ENCODE results near the gene SNRPA1.

Gene SNRPA1

DNA sequence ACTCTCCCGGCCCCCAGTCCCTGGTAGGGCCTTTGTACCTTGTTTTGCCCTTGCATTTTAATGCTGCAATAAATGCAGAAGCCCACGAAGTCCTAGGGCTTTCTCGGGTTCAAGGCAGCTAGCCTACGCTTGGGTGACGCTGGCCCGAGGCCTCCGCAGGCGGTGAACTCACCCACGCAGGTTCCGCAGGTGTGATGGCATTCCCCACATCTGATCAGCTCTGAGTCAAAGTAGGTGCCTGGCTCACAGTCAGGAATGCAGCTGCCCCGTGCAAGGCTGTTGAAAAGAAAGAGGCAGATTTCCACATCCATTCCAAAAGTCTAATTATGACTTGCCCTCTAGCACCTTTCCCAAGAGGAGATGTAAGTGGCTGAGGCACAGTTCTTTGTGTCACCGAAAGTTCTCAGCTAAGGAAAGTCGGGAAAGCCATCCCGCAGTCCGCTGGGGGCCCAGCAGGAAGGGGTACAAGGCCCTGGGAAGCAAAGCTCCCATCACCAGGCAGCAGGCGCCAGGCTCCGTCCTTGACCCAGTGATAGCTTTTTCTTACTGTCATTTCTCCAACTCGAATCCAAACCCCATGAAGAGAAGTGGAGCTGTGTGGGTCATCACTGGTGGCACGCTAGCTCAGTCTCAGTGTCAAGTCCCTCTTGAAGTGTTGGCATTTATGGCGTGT, 23.2 kb upstream of the SNRPA1 start:
- DNase-seq, result no peak

DNA sequence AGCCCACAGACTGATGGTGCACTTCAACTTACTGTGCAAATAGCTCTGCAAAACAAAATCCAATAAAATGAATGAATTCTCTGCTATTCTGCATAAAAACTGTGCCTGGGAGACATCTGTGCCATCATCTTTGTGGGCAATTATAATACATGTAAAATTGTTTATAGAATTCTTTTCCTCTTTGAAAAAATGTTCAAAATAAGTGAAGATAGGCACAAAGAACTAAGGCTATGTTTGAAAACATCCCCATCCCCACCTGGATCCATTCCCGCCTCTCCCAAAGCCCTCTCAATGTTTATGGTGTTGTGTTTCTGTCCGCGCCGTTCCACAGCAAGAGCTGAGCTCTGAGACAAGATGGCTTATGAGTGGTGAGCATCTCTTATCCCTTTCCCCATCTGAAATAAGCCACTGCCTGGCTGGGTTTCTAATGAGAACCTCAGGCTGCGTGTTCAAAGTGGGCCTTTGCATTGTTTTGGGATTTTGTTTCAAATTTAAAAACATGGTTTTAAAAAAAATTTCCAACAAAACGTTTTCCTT, 22.4 kb upstream of the SNRPA1 start:
- DNase-seq, result no peak

DNA sequence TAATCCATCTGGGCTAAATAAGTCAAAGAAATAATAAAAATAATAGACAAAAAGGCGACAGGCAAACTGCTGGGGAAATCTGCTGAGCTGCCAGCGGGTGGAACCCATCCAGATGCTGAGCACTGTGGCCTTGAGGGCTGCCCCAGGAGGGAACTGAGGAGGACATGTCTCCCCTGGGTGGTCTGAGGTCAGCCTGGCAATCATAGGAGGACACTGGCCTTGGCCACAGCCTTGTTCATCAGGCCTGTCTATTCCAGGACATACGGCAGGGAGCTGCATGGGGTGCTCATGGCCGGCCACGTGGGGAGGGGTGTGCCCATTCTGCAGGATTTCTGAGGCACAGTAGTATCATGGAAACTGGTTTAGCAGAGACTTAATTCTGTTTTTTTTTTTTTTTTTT, 21.5 kb upstream of the SNRPA1 start:
- no peak for DNase-seq

DNA sequence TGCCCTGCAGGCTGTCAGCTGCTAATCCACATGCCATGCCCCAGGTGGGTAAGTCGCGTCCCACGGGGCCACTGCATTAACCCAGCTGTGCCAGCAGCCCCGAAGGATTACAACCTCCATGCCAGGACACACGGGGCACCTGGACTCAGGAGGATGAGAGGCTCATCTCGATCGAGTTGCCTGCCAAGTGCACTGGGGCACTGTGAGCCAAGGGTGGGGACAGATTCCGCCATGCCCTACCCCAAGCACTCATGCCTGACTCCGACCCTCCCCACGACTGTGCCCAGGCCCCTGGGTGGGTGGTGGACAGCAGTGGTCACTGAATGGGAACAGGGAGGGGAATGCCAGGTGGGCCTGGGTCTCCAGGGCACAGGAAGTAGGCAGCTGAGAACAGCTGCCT, 20.7 kb upstream of the SNRPA1 start:
- DNase-seq, result no peak

DNA sequence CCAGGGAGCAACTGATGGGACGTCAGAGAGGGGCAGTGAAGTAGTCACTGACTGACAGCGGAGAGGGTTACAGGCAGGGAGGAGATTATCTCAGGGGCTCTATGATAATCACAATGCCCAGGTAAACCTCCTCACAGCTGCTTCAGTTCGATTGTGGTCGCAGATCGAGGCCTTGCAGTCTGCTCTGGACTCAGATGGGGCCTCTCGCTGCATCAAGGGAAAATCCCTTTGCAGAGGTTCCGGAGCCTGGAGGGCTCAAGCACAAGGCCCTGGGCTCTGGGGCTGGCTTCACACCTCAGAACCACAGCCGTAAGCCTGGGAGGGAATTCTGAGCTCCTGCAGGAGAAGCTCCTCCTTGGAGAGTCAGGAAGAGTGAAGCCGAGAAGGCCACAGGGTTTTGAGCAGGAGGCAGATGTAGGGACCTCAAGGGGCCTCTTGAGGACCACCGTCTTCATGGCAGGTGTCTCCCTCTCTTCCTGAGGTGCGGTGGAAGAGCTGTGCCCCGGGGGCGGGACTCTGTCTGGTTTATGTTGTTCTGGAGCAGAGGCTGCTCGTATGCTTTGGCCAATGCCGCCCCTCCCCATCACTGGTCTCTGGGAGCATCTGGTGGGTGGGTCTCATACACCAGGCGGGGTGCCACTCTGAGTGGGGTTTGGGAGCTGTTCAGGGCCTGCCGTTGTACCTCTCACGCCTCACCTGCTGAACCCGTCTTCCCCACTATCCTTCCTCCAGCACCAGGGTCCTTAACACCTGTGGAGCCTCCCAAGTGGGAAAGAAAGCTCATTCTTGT, 19.5 kb upstream of the SNRPA1 start:
- no peak for DNase-seq

DNA sequence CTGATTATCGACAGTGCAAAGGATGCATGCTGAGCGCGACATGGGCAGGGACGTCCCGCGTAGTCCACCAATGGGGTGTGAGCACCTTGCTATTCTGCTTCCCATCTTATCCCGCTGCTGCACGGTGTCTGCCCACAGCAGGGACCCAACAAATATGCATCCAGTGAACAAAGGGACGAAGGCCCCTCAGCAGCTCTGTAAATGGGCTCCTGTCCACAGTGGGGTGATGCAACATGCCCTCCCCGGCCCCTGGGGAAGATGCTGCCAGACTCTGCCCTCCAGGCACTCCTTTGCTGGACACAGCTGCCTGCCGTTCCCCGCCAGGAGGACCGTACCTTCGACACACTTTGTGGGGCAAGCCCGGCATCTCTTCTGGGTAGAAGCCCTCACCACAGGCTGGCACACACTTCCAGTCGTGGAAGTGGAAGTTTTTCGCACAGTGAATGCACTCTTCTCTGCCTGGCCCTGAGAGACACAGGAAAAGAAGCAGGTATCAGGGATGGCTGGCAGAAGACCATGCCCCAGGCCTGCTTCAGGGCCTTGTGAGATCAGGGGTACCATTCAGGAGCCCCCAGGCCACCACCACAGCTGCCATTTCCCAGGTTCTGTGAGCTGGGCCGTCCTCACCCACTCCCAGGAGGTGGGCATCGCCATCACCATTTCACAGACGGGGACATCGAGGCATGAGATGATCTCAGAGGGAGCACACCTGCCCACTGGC, 18.2 kb upstream of the SNRPA1 start:
- no peak for DNase-seq

DNA sequence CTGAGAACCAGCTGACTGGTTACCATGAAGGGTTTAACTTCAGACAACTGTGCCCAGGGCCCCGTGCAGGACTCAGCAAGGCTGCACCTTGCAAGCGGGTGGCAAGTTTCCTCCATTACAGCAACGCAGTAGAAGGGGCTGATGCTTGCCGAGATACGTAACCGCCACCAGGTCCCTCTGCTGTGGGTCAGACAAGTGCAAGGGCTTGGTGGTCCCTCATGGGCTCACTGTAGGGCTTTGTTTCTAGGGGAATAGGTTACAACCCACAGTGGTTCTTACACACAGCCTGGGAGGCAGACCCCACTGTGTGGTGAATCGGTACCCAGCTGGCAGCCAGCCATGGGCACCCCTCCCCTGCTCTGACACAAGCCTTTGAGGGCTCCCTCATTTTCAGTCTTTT, 15.5 kb upstream of the SNRPA1 start:
- no peak for DNase-seq

DNA sequence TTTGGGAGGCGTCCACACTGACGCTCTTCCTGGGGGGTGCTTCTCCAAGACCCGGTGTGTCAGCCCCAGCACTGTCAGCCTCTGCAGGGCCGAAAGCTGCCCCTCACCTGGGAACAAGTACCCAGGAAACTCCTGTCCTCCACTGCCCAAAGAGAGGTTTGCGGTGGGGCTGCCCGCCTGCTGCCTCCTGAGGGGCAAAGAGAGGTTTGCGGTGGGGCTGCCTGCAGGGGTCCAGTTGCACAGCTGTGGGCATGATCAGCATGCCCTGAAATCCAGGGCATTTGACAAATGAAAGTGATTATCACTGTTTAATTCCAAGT, 15.1 kb upstream of the SNRPA1 start:
- DNase-seq, result no peak

DNA sequence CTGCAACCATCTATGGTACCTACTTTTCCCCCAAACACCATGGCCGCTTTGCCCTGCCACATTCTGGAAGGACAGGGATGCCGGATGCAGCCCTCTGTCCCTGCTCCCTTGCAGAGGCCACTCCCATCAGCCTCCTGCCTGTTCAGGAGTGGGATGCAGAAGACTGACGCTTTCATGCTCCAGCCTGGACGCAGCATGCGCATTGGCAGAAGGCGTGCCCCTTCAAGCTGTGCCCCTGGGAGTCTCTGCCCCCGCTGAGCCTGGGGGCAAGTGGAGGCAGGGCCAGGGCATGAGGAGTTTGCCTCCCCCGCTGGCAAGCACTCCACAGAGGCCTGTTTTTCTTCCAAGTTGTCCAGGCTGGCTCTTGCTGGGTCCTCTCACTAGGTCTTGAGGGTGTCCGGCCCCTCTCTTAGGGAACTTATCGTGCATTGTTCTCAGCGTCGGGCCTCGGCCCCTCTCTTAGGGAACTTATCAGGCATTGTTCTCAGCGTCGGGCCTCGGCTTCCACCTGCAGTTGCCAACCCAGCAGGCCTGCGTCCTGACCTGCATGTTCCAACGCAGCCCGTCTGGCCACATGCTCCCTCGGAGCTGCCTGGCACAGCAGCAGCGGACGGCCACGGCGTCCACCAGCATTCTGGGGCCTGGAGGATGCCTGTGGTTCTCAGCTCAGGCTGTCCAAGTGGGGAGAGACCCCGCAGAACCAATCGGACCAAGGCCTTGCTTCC, 14.6 kb upstream of the SNRPA1 start:
- no peak for DNase-seq

DNA sequence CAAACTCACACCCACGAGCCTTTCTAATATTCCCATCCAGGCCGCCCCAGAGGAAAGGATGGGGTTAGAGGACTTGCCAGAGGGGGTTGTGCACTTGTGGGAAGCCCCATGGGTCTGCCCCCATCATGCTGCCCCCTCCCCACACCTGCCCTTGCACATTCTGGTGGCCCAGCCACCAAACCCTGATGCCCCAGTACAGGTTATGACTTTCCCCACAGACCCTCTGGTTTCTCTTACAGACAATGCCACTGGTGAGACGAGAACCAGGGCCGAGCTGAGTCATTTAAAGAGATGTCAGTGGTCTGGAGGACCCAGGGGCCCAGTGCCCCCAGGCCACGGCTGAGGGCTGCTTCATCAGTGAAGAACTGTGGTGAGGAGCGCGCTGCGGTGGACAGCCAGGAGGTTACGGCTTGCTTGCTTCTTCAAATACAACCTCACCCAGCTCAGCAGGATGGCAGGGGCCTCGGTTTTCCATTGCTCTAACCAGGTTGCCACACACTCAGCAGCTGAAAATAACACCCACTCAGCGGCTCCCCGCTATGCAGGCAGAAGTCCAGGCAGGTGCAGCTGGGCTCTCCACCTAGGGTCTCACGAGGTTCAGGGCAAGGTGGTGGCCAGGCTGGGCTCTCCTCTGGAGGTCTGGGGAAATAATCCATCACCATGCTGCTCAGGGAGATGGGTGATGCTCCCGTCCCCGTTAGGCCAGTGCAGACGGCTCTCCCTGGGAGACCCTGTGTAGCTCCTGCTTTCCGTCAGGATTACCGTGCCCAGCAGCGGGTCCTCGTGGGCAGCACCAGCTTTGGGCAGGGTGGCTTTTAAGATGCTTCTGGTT, 13.8 kb upstream of the SNRPA1 start:
- no peak for DNase-seq

DNA sequence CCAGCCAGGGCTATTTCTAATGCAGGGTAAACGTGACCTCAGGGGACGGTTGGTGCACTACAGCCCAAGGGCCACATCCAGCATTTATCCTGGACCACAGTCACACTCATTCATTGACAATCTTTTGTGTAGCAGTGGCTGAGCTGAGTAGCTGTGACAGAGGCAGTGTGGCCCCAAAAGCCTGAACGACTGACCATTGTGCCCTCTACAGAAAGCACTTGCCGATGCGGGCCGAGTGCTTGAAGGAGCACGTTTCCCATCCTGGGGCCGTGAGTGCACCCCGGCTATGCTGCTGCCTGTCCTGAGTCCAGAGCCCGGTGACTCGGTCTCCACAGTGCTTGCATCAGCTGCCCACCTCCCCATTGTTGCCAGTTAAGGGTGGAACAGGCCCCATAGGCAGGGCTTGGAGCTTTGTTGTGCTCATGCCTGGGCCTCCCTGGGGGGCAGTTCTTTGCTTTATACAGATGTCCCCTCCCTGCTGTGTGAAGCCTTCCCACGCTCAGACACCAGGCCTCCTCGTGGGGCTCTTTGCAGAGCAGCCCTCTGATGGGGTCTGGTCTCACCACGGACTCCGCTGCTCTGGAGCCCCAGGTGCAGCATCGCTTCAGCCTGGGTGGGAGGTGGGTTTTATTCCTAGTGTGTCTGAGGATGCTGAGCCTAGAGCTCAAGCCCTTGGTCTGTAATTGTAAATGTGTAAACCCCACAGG, 13.0 kb upstream of the SNRPA1 start:
- no peak for DNase-seq

DNA sequence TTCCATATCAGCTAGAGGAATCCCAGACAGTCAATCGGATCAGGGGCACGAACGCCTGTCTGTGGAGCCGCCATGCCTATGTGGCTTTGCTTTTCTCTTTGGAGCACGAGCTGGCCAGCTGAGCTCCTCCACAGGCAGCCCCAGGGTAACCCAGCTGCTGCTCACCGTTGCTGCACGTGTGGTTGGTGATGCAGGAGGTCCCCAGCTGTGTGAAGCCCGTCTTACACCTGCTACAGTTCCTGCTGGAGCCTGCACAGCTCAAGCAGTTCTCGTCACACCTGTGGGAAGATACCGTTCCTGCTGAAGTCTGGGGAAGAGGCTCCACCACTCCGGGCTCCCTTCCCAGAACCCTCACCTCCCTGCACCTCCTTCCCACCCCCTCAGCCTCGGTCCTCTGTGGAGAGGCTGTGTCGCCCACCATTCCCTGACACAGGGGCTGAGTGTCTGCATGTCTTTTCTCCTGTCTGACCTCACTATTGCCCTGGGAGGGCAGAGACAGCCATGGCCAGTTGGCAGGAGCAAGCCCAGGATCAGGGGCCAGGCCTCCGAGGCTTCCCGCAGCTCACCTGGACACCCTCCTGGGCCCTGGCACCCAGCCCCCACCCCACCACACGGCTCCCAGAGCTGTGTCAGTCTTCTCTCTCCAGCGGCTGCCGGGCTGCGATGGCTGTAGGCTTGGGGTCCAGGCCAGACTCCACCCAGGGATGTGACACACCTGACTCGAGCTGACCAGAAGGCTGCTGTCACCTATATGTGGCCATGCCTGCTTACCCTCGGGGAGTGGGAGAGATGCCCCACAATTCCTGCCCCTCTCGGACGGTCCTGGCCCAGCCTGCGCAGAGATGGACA, 12.2 kb upstream of the SNRPA1 start:
- no peak for DNase-seq

DNA sequence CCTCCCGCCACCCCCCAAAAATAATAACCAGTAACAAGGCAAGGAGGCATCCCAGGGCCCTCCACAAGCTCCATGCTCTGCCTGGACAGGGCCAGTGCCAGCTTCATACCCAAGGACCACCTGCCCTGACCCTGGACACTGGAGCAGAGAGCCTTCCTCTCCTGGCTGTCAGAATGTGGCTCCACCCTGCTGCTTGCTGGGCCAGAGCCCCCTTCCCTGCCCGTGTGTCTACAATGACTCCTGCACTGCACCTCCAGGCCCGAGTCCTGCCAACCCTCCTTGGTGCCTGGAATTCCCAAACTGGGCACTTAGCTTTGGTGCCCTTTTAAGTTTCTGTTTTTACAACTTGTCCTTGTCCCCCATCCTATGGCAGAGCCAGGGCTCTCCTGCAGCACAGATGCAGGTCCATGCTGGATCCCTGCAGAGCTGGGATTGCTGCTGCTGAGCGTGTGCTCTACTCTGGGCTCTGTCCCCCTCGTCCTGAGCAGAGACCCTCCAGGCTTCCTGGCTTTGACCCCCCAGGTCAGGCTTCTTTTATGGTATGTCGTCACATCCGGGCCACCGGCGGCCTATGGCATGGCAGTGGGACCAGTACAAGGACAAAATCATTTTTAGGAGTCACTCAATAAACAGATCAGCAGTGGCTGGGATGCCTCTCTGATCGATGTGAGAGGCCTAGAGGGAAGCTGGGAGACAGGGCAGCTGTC, 11.4 kb upstream of the SNRPA1 start:
- no peak for DNase-seq

DNA sequence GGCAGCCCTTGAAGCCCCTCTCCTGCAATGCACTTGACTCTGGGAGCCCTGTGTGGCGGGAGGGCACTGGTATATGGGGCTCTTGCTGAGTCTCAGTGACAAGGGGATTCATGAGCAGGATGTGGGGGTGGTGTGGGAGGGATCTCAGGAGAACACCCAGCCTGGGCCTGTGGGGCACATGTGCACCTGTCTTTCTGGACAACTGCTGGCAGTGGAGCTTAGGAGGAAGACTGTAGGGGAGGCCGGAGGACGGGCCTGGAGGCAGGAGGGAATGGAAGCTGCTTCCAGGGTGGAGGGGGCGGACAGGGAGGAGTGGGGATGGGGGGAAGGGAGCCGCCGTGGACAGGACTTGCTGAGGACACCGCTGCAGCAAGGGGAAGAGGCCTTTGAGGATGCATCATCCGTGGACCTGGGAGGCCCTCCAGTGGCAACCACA, 10.8 kb upstream of the SNRPA1 start:
- no peak for DNase-seq

DNA sequence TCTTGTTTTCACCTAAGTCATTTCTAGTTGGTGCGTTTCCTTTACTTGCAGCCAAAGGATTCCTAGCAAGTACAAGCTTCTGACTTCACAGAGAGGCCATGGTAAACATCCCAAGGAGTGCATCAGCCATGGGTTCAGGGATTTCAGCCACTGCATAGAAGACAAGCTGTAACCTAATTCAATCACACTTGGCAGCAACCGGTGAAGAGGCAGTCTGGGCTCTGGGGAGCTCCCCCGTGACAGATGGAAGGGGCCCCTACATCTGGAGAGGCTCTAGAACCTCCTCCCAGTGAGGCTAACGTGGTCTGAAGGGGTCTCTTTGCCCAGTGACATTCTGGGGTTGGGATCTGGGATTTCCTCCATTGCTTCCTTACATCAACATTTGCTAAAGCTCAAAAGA, 8.4 kb upstream of the SNRPA1 start:
- DNase-seq, result no peak

DNA sequence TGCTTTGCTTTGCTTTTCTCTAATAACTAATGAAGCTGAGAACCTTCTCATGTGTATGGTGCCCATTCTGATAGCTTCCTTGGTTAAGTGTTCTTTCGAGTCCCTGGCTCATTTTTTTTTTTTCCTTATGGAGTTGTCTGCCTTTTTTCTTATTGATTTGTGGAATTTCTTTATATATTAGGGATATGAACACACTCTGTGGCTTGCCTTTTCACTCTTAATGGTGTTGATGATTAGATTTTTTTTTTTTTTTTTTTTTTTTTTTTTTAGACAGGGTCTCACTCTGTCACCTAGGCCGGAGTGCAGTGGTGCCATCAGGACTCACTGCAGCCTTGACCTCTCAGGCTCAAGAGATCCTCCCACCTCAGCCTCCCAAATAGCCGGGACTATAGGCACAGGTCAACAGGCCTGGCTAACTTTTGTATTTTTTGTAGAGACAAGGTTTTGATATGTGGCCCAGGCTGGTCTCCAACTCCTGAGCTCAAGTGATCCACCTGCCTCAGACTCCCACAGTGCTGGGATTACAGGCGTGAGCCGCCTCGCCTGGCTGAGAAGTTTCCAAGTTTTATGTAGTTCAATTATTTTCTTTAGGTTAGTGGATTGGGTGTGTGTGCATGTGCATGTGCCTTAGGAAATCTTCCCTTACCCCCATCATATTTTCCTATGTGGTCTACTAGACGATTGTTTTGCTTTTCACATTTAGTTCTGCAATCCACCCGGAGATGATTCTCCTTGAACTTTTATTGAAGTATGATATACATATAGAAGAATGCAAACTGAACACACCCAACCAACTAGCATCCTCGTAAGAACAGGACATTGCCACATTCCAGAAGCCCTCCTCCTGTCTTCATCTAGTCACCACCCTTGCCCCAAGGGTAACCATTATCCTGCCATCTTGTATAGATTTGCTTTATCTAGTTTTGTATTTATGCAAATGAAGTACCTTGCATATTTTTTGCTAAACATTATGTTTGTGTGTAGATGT, 1.7 kb upstream of the SNRPA1 start:
- DNase-seq, result no peak

DNA sequence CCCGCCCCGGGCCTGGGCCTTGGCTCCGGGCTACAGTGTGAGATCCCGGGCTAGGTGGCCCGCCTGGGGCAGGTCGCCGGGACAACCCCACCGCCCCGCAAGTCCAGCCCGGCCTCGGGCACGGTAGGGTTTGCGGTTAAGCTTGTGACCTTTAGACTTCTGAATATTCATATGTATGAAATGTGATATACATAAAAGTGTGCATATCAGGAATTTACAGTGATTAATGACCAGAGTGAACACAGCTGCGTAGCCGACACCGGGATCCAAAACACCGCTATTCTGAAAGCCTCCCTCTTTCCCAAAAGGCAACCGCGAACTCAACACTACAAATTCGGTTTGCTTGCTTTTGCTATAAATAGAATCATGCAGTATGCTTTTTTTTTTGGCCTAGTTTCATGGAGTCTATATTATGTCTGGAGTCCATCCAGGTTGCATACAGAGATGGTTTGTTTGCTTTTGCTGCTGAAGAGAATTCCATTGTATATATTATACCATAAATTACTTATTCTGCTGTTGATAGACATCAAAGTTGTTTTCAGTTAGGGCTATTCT, 636 bp upstream of the SNRPA1 start:
- no peak for DNase-seq

DNA sequence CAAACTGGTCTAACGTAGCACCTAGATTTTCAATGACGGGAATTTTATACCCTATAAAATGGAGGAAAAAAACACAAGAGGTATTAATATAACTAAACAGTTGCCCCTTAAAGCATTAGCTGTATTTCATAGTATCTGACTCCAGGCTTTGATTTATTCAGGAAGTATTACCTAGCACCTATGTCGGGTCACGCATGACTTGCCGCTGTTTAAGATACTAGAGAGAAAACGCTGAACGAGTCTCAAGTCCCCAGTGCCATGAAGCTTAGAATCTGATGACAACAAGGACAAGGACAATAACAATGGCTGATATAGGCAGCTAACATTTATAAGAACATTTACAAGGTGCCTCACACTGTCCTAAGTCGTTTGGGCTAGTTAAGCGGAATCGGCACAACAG, 1.9 kb downstream of the SNRPA1 start:
- DNase-seq, result no peak
